ENCODE data around the gene GRAMD1A.

DNA sequence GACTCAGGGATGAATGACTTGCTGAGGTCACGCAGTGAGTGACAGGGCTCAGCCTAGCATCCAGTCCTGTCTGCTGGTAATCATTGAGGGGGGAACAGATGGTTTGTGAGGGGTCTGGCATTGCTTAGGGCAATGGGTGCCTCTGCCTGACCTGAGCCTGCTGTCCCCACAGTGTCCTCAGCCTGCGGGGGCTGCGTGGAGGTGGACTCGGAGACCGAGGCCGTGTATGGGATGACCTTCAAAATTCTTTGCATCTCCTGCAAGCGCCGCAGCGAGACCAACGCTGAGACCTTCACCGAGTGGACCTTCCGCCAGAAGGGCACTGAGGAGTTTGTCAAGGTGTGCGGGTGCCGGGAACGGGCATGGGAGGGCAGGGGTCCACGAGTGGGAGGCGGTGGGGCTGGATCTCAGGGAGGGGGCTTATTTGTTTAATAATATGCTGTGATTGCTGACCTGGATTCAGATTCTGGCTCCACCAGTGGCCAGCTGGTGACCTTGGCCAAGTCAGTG lies 32.3 kb downstream of the GRAMD1A start:
- TF ChIP-seq, protein P1, sequence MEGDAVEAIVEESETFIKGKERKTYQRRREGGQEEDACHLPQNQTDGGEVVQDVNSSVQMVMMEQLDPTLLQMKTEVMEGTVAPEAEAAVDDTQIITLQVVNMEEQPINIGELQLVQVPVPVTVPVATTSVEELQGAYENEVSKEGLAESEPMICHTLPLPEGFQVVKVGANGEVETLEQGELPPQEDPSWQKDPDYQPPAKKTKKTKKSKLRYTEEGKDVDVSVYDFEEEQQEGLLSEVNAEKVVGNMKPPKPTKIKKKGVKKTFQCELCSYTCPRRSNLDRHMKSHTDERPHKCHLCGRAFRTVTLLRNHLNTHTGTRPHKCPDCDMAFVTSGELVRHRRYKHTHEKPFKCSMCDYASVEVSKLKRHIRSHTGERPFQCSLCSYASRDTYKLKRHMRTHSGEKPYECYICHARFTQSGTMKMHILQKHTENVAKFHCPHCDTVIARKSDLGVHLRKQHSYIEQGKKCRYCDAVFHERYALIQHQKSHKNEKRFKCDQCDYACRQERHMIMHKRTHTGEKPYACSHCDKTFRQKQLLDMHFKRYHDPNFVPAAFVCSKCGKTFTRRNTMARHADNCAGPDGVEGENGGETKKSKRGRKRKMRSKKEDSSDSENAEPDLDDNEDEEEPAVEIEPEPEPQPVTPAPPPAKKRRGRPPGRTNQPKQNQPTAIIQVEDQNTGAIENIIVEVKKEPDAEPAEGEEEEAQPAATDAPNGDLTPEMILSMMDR (IDR thresholded peaks at IDR 0.05): no peak
- no peak for TF ChIP-seq POLR2A (IDR thresholded peaks at IDR 0.05)

Data from esophagus squamous epithelium (tissue), 4 donors.